ENCODE measurements around the gene PLA2G2F. TPM values are rescaled to one million over a fixed set of nuclear protein-coding genes. Genes with fewer than 3 reads are reported as not detected.

Gene PLA2G2F
- polyA plus RNA-seq, 6 donors from 2014 or later: not detected

- Mint-ChIP-seq H3K4me3 (no peak overlapping the region), H3K9me3 (peaks cover 0 to 1% (median 0%) of the 10 kb centered on the region in 7 donors), H3K36me3 (no peaks in the 10 kb centered on the region), H3K27me3 (peaks cover 52 to 64% (median 58%) of the 10 kb centered on the region in 3 donors), H3K4me1 (peaks cover 0 to 6% (median 0%) of the 10 kb centered on the region in 3 donors), H3K27ac (no peak overlapping the region)
- DNase-seq: no peak
- no peak for ATAC-seq (ENCODE audit: low read depth in 2 of 2)
Observed at GRCh38 chr1:20195462-20195780, 56.3 kb downstream of the PLA2G2F start.

GRCh38 chr1:20197329-20197791 lies 58.2 kb downstream of the PLA2G2F start:
- H3K4me1 Mint-ChIP-seq: peaks cover 0 to 6% (median 0%) of the 10 kb centered on the region in 3 donors
- peak overlapping the region in 1 of 6 donors; percentile 50 for H3K27ac Mint-ChIP-seq

GRCh38 chr1:20198296-20198695 lies 59.2 kb downstream of the PLA2G2F start:
- peaks cover 0 to 1% (median 0%) of the 10 kb centered on the region in 7 donors for H3K9me3 Mint-ChIP-seq
- H3K4me1 Mint-ChIP-seq: peaks cover 0 to 6% (median 0%) of the 10 kb centered on the region in 3 donors
- ATAC-seq (ENCODE audit: low read depth in 2 of 2): no peak
- H3K27me3 Mint-ChIP-seq: peaks cover 42 to 70% (median 64%) of the 10 kb centered on the region in 3 donors
- no peak overlapping the region for H3K4me3 Mint-ChIP-seq
- no peak for DNase-seq
- no peak overlapping the region for H3K27ac Mint-ChIP-seq
- H3K36me3 Mint-ChIP-seq: no peaks in the 10 kb centered on the region

More at GRCh38 chr1:20197329-20197791, 58.2 kb downstream of the PLA2G2F start:
- Mint-ChIP-seq H3K36me3 (no peaks in the 10 kb centered on the region), H3K4me3 (no peak overlapping the region), H3K27me3 (peaks cover 45 to 69% (median 63%) of the 10 kb centered on the region in 3 donors), H3K9me3 (peaks cover 0 to 1% (median 0%) of the 10 kb centered on the region in 7 donors)
- ATAC-seq (ENCODE audit: low read depth in 2 of 2) (no peak), DNase-seq (no peak)

GRCh38 chr1:20198918-20199317 lies 59.8 kb downstream of the PLA2G2F start:
- Mint-ChIP-seq H3K4me3 (no peak overlapping the region), H3K27ac (peak overlapping the region in 1 of 6 donors; percentile 22), H3K4me1 (peaks cover 0 to 6% (median 0%) of the 10 kb centered on the region in 3 donors), H3K36me3 (no peaks in the 10 kb centered on the region), H3K9me3 (peaks cover 0 to 1% (median 0%) of the 10 kb centered on the region in 7 donors), H3K27me3 (peaks cover 47 to 77% (median 70%) of the 10 kb centered on the region in 3 donors)
- DNase-seq (no peak), ATAC-seq (ENCODE audit: low read depth in 2 of 2) (no peak)

GRCh38 chr1:20199403-20199802 lies 60.3 kb downstream of the PLA2G2F start:
- Mint-ChIP-seq H3K27me3 (peaks cover 47 to 79% (median 75%) of the 10 kb centered on the region in 3 donors), H3K36me3 (no peaks in the 10 kb centered on the region), H3K27ac (no peak overlapping the region), H3K4me3 (no peak overlapping the region), H3K9me3 (peaks cover 0 to 1% (median 0%) of the 10 kb centered on the region in 7 donors), H3K4me1 (peaks cover 0 to 6% (median 0%) of the 10 kb centered on the region in 3 donors)
- DNase-seq: no peak
- no peak for ATAC-seq (ENCODE audit: low read depth in 2 of 2)

GRCh38 chr1:20199840-20200239 lies 60.7 kb downstream of the PLA2G2F start:
- ATAC-seq (ENCODE audit: low read depth in 2 of 2) (no peak), DNase-seq (no peak)
- no peak overlapping the region for H3K4me3 Mint-ChIP-seq
- H3K27ac Mint-ChIP-seq: peak overlapping the region in 1 of 6 donors; percentile 66
- H3K27me3 Mint-ChIP-seq: peaks cover 45 to 81% (median 74%) of the 10 kb centered on the region in 3 donors
- no peaks in the 10 kb centered on the region for H3K36me3 Mint-ChIP-seq
- peaks cover 0 to 1% (median 0%) of the 10 kb centered on the region in 7 donors for H3K9me3 Mint-ChIP-seq
- H3K4me1 Mint-ChIP-seq: peaks cover 0 to 5% (median 0%) of the 10 kb centered on the region in 3 donors

Other genes with a start within 250 kb of the PLA2G2F start
- not detected for gene PLA2G2E, start 215.7 kb upstream of the PLA2G2F start, polyA plus RNA-seq (ENCODE audit: low read depth in 6 of 6)
- gene PLA2G2A, start 159.7 kb upstream of the PLA2G2F start, polyA plus RNA-seq (ENCODE audit: low read depth in 6 of 6): not detected
- not detected for gene PLA2G5, start 69.1 kb upstream of the PLA2G2F start, polyA plus RNA-seq (ENCODE audit: low read depth in 6 of 6)
- gene PLA2G2D, start 19.8 kb upstream of the PLA2G2F start, polyA plus RNA-seq (ENCODE audit: low read depth in 6 of 6): 1 to 10 TPM; 3.2 to 5.1 (median 4.0) TPM
- under 1 TPM in 5 of 6 donors, not detected in 1; 0.06 to 0.82 (median 0.16) TPM for gene UBXN10, start 46.8 kb downstream of the PLA2G2F start, polyA plus RNA-seq (ENCODE audit: low read depth in 6 of 6)
- not detected for gene PLA2G2C, start 47.2 kb downstream of the PLA2G2F start, polyA plus RNA-seq (ENCODE audit: low read depth in 6 of 6)
- gene VWA5B1, start 151.6 kb downstream of the PLA2G2F start, polyA plus RNA-seq (ENCODE audit: low read depth in 6 of 6): not detected